Neural cell (in vitro differentiated cells): ENCODE results near the gene CLHC1. TPM values are rescaled to one million over a fixed set of nuclear protein-coding genes. Genes with fewer than 3 reads are reported as not detected.

Source experiments
- H2AFZ ChIP-seq: fragments of 200-600, 300-800 bp; sonication (generic), shearing (Covaris generic); 2 replicates; pipeline ENCODE4 v1.6.0; 2014; ENCODE audit warnings: low read depth, mild to moderate bottlenecking, antibody characterized with exemption, low read length, moderate library complexity
- H3F3A ChIP-seq: fragments of 200-600 bp; shearing (Covaris generic); 2 replicates; pipeline ENCODE4 v1.6.1; 2016; ENCODE audit warnings: mild to moderate bottlenecking, moderate library complexity, mixed read lengths, antibody characterized with exemption, low read length; ENCODE audit not compliant: insufficient read depth, poor library complexity, severe bottlenecking
- H3K27ac ChIP-seq: fragments of 200-600, 300-800 bp; sonication (generic), shearing (Covaris generic); 2 replicates; pipeline ENCODE4 v1.5.1; 2014; ENCODE audit warnings: mild to moderate bottlenecking, low read length, moderate library complexity
- H3K27me3 ChIP-seq: fragments of 300-800, 200-600 bp; sonication (generic), shearing (Covaris generic); 2 replicates; pipeline ENCODE4 v1.6.0; 2014; ENCODE audit warnings: mild to moderate bottlenecking, low read depth, low read length, moderate library complexity; ENCODE audit not compliant: insufficient read depth
- H3K36me3 ChIP-seq: fragments of 300-800, 200-600 bp; sonication (generic), shearing (Covaris generic); 2 replicates; pipeline ENCODE4 v1.5.1; 2014; ENCODE audit warnings: mild to moderate bottlenecking, antibody characterized with exemption, low read length, moderate library complexity; ENCODE audit not compliant: insufficient read depth
- H3K4me2 ChIP-seq: fragments of 300-800, 200-600 bp; sonication (generic), shearing (Covaris generic); 2 replicates; pipeline ENCODE4 v1.6.0; 2014; ENCODE audit warnings: mild to moderate bottlenecking, low read length
- H3K4me3 ChIP-seq: fragments of 300-800, 200-600 bp; sonication (generic), shearing (Covaris generic); 2 replicates; pipeline ENCODE4 v1.5.1; 2014; ENCODE audit warnings: mild to moderate bottlenecking, low read length, moderate library complexity
- H3K79me2 ChIP-seq: fragments of 200-600 bp; shearing (Covaris generic); replicated peaks from 2 replicates; pipeline ENCODE4 v1.6.0; 2014; ENCODE audit warnings: mild to moderate bottlenecking, low read length, moderate library complexity; ENCODE audit not compliant: insufficient read depth
- H3K9ac ChIP-seq: fragments of 300-800, 200-600 bp; sonication (generic), shearing (Covaris generic); 2 replicates; pipeline ENCODE4 v1.6.1; 2016; ENCODE audit warnings: mild to moderate bottlenecking, low read length, mixed read lengths
- H3K9me2 ChIP-seq: fragments of 200-600 bp; shearing (Covaris generic); 2 replicates; pipeline ENCODE4 v1.6.1; 2016; ENCODE audit warnings: mild to moderate bottlenecking, low read length, mixed read lengths; ENCODE audit not compliant: insufficient read depth
- H3K9me3 ChIP-seq: fragments of 200-600, 300-800 bp; sonication (generic), shearing (Covaris generic); 2 replicates; pipeline ENCODE4 v1.6.1; 2016; ENCODE audit warnings: mild to moderate bottlenecking, mixed run types, low read length, moderate library complexity, mixed read lengths
- H4K20me1 ChIP-seq: fragments of 200-600 bp; shearing (Covaris generic); 2 replicates; pipeline ENCODE4 v1.6.1; 2016; ENCODE audit warnings: mild to moderate bottlenecking, mixed run types; ENCODE audit not compliant: insufficient read depth
- CTCF ChIP-seq: fragments of 450-650 bp; IDR thresholded peaks from 2 replicates; pipeline ENCODE4 v1.5.1; 2014; ENCODE audit warnings: antibody characterized with exemption, mild to moderate bottlenecking, moderate library complexity; ENCODE audit not compliant: poor library complexity, severe bottlenecking
- EP300 ChIP-seq: fragments of 450-650 bp; conservative IDR thresholded peaks from 2 replicates; pipeline ENCODE4 v1.6.1; 2014; ENCODE audit warnings: antibody characterized with exemption, mild to moderate bottlenecking, moderate library complexity; ENCODE audit not compliant: poor library complexity, severe bottlenecking
- EZH2 ChIP-seq: fragments of 200-600, 300-800 bp; shearing (Covaris generic), sonication (generic); IDR thresholded peaks from 2 replicates; pipeline ENCODE4 v1.6.1; 2014; ENCODE audit warnings: antibody characterized with exemption, low read length, borderline replicate concordance, mild to moderate bottlenecking; ENCODE audit not compliant: insufficient read depth, poor library complexity, severe bottlenecking
- RAD21 ChIP-seq: fragments of 450-650 bp; conservative IDR thresholded peaks from 2 replicates; pipeline ENCODE4 v1.6.1; 2014; ENCODE audit warnings: antibody characterized with exemption, mild to moderate bottlenecking, moderate library complexity
- TAF1 ChIP-seq: IDR thresholded peaks from 2 replicates; pipeline ENCODE4 v1.6.1; 2012; ENCODE audit warnings: low read depth
- polyA plus RNA-seq: library from polyadenylated mRNA; depleted of rRNA; stranded (reverse); fragments of >200 nt; gene quantifications from 2 replicates; pipeline ENCODE4 v1.2.3, GENCODE V29; 2014

The CLHC1 gene
- polyA plus RNA-seq, 1 donor from 2014 or later, result 43.6 TPM

- no peak overlapping the region for H3K27ac ChIP-seq
- H3K9me2 ChIP-seq, result no peaks in the 10 kb centered on the region
- H3K79me2 ChIP-seq, result no peaks in the 10 kb centered on the region
- H3K36me3 ChIP-seq, result no peaks in the 10 kb centered on the region
- H3F3A ChIP-seq, result no peaks in the 10 kb centered on the region
- TF ChIP-seq RAD21 (no peak), EZH2 (no peak), TAF1 (no peak), CTCF (no peak), EP300 (no peak)
- H3K4me2 ChIP-seq, result no peak overlapping the region
- no peak overlapping the region for H2AFZ ChIP-seq
- H3K4me3 ChIP-seq, result no peak overlapping the region
- H3K9ac ChIP-seq, result no peak overlapping the region
- H3K9me3 ChIP-seq, result no peaks in the 10 kb centered on the region
- no peaks in the 10 kb centered on the region for H3K27me3 ChIP-seq
- H4K20me1 ChIP-seq, result no peaks in the 10 kb centered on the region
These were observed 93.8 kb downstream of the CLHC1 start for GRCh38 chr2:55138014-55138881.

- Histone ChIP-seq H3F3A (no peaks in the 10 kb centered on the region), H2AFZ (no peak overlapping the region)
These were observed 94.8 kb downstream of the CLHC1 start for GRCh38 chr2:55137024-55137958.

More at GRCh38 chr2:55137024-55137958, 94.8 kb downstream of the CLHC1 start:
- Histone ChIP-seq H3K9me2 (no peaks in the 10 kb centered on the region), H3K27ac (no peak overlapping the region), H3K4me3 (no peak overlapping the region), H3K9me3 (no peaks in the 10 kb centered on the region), H3K4me2 (no peak overlapping the region), H4K20me1 (no peaks in the 10 kb centered on the region), H3K9ac (no peak overlapping the region), H3K27me3 (no peaks in the 10 kb centered on the region), H3K36me3 (no peaks in the 10 kb centered on the region), H3K79me2 (no peaks in the 10 kb centered on the region)
- TF ChIP-seq CTCF, result no peak
